H1 (cell line): ENCODE results near the gene TAGLN3. TPM values are rescaled to one million over a fixed set of nuclear protein-coding genes. Genes with fewer than 3 reads are reported as not detected.

ENCODE experiments used
- CTCF ChIA-PET: fragments of 300-600 bp; sonication (Branson Sonifier 250); formaldehyde crosslinking; loops from one replicate; lab custom pipeline; 2021; ENCODE audit not compliant: partially characterized antibody; lab: Charles Lee
- POLR2A ChIA-PET: fragments of 300-600 bp; sonication (Branson Sonifier 250); formaldehyde crosslinking; loops from one replicate; lab custom pipeline; 2021; ENCODE audit warnings: inconsistent platforms; ENCODE audit not compliant: partially characterized antibody; lab: Charles Lee
- DNase-seq, 2 experiments: peaks; one replicate each; pipeline versions ENCODE4 v3.0.0 to v3.0.0-alpha.2; 2010 to 2022; ENCODE audit warnings: low spot score in 2 of 2, low read depth in 1 of 2, mixed read lengths in 1 of 2
- FAIRE-seq: peaks from 2 replicates; lab custom pipeline; 2011; peaks lifted over from hg19 to GRCh38; lab: Jason Lieb, UNC
- H2AFZ ChIP-seq: 2 replicates; pipeline ENCODE4 v1.8.1; 2012; ENCODE audit warnings: low read length, inconsistent platforms
- H2AK5ac ChIP-seq: 2 replicates; pipeline ENCODE4 v1.6.1; 2013; ENCODE audit warnings: low read depth, low read length
- H2BK120ac ChIP-seq: replicated peaks from 2 replicates; pipeline ENCODE3; 2013; ENCODE audit warnings: low read depth, low read length, inconsistent platforms
- H2BK12ac ChIP-seq: 2 replicates; pipeline ENCODE4 v1.6.1; 2013; ENCODE audit warnings: low read depth, low read length
- H2BK15ac ChIP-seq: 2 replicates; pipeline ENCODE4 v1.6.1; 2013; ENCODE audit warnings: low read length
- H2BK20ac ChIP-seq: 2 replicates; pipeline ENCODE4 v1.6.1; 2013; ENCODE audit warnings: low read length
- H2BK5ac ChIP-seq: 2 replicates; pipeline ENCODE4 v1.6.1; 2013; ENCODE audit warnings: low read depth, low read length
- H3K14ac ChIP-seq: 2 replicates; pipeline ENCODE4 v1.6.1; 2013; ENCODE audit warnings: inconsistent platforms; ENCODE audit not compliant: insufficient read length
- H3K18ac ChIP-seq: 2 replicates; pipeline ENCODE4 v1.6.1; 2013; ENCODE audit warnings: low read length; ENCODE audit errors: extremely low read depth
- H3K23ac ChIP-seq: 2 replicates; pipeline ENCODE4 v1.6.1; 2013; ENCODE audit warnings: inconsistent platforms; ENCODE audit not compliant: insufficient read length
- H3K23me2 ChIP-seq: 2 replicates; pipeline ENCODE4 v1.6.1; 2013; ENCODE audit warnings: low read depth, low read length
- H3K27ac ChIP-seq: 2 replicates; pipeline ENCODE4 v1.6.1; 2011; ENCODE audit warnings: low read depth, low read length, inconsistent platforms
- H3K27me3 ChIP-seq, 4 experiments: replicated peaks in 1 of 4; 1 replicate in 1 of 4; 2 replicates in 3 of 4; pipeline versions ENCODE4 v1.6.1 to v1.8.1; 2011 to 2013; ENCODE audit warnings: low read length in 3 of 4, mild to moderate bottlenecking in 3 of 4, inconsistent platforms in 2 of 4, mixed read lengths in 2 of 4, moderate library complexity in 1 of 4; ENCODE audit not compliant: control insufficient read depth in 3 of 4, insufficient read depth in 3 of 4; ENCODE audit errors: extremely low read depth in 1 of 4
- H3K36me3 ChIP-seq, 4 experiments: 2 replicates each; pipeline versions ENCODE4 v1.6.1 to v1.8.1; 2011 to 2013; ENCODE audit warnings: mild to moderate bottlenecking in 4 of 4, low read length in 3 of 4, moderate library complexity in 2 of 4, control low read depth in 1 of 4, inconsistent platforms in 1 of 4; ENCODE audit not compliant: insufficient read depth in 4 of 4, control insufficient read depth in 2 of 4
- H3K4ac ChIP-seq: replicated peaks from 2 replicates; pipeline ENCODE3; 2013; ENCODE audit warnings: low read length, low read depth, mixed read lengths, inconsistent platforms; ENCODE audit not compliant: insufficient read length
- H3K4me1 ChIP-seq, 4 experiments: replicated peaks in 1 of 4; 1 replicate in 1 of 4; 2 replicates in 3 of 4; pipeline versions ENCODE4 v1.6.1 to v1.8.1; 2011 to 2013; ENCODE audit warnings: low read length in 3 of 4, inconsistent platforms in 2 of 4, mixed read lengths in 1 of 4; ENCODE audit not compliant: insufficient read depth in 4 of 4, control insufficient read depth in 3 of 4
- H3K4me2 ChIP-seq, 2 experiments: 2 replicates each; pipeline versions ENCODE4 v1.6.1 to v1.8.1; 2011 to 2013; ENCODE audit warnings: low read depth in 2 of 2, low read length in 2 of 2, control low read depth in 1 of 2, inconsistent platforms in 1 of 2, mild to moderate bottlenecking in 1 of 2; ENCODE audit not compliant: insufficient read depth in 1 of 2
- H3K4me3 ChIP-seq, 4 experiments: fragments of 200-600, 300-600 bp in 1 of 4; sonication (generic), shearing (Covaris generic), sonication (Bioruptor Twin) in 1 of 4; 2 replicates each; pipeline versions ENCODE4 v1.5.1 to v1.8.1; 2011 to 2016; ENCODE audit warnings: low read length in 4 of 4, low read depth in 3 of 4, control low read depth in 2 of 4, inconsistent platforms in 2 of 4, mild to moderate bottlenecking in 2 of 4, mixed read lengths in 1 of 4, moderate library complexity in 1 of 4; ENCODE audit not compliant: insufficient read depth in 2 of 4; ENCODE audit errors: extremely low read depth in 1 of 4
- H3K56ac ChIP-seq: replicated peaks from 2 replicates; pipeline ENCODE3; 2013; ENCODE audit warnings: low read depth, mild to moderate bottlenecking, mixed read lengths, low read length, inconsistent platforms; ENCODE audit not compliant: insufficient read length
- H3K79me1 ChIP-seq: 2 replicates; pipeline ENCODE4 v1.6.1; 2013; ENCODE audit warnings: low read depth, low read length, control low read depth
- H3K79me2 ChIP-seq, 2 experiments: 2 replicates each; pipeline versions ENCODE4 v1.6.1 to v1.8.1; 2012 to 2013; ENCODE audit warnings: low read length in 2 of 2, mild to moderate bottlenecking in 2 of 2, inconsistent platforms in 1 of 2; ENCODE audit not compliant: insufficient read depth in 2 of 2, control insufficient read depth in 1 of 2
- H3K9ac ChIP-seq, 4 experiments: replicated peaks in 1 of 4; 1 replicate in 1 of 4; 2 replicates in 3 of 4; pipeline versions ENCODE4 v1.6.1 to v1.8.1; 2011 to 2013; ENCODE audit warnings: low read depth in 3 of 4, low read length in 3 of 4, control low read depth in 2 of 4, mild to moderate bottlenecking in 2 of 4, moderate library complexity in 2 of 4, inconsistent platforms in 1 of 4; ENCODE audit errors: extremely low read depth in 1 of 4
- H3K9me3 ChIP-seq, 2 experiments: 2 replicates each; pipeline versions ENCODE4 v1.6.1 to v1.8.1; 2012 to 2013; ENCODE audit warnings: mild to moderate bottlenecking in 2 of 2, moderate library complexity in 2 of 2, control low read depth in 1 of 2, inconsistent platforms in 1 of 2, low read depth in 1 of 2, low read length in 1 of 2, mixed read lengths in 1 of 2; ENCODE audit not compliant: insufficient read depth in 2 of 2
- H4K20me1 ChIP-seq, 2 experiments: replicated peaks in 1 of 2; 2 replicates each; pipeline versions ENCODE3 to v1.8.1; 2011 to 2013; ENCODE audit warnings: inconsistent platforms in 2 of 2, low read length in 2 of 2, mild to moderate bottlenecking in 1 of 2; ENCODE audit not compliant: insufficient read depth in 2 of 2, control insufficient read depth in 1 of 2
- H4K5ac ChIP-seq: 2 replicates; pipeline ENCODE4 v1.6.1; 2013; ENCODE audit warnings: low read length, low read depth, mixed read lengths, inconsistent platforms; ENCODE audit not compliant: insufficient read length
- H4K8ac ChIP-seq: 2 replicates; pipeline ENCODE4 v1.8.0; 2013; ENCODE audit warnings: mild to moderate bottlenecking, moderate library complexity, low read length, inconsistent platforms; ENCODE audit not compliant: insufficient read depth; ENCODE audit errors: extremely low read depth
- H4K91ac ChIP-seq: replicated peaks from 2 replicates; pipeline ENCODE3; 2013; ENCODE audit warnings: low read length, mixed read lengths, inconsistent platforms; ENCODE audit not compliant: insufficient read length
- CEBPB ChIP-seq: IDR thresholded peaks from 2 replicates; pipeline ENCODE4 v1.6.1; 2012; ENCODE audit warnings: low read depth, low read length
- CTCF ChIP-seq, 3 experiments: IDR thresholded peaks; 1 replicate in 2 of 3; 2 replicates in 1 of 3; pipeline versions ENCODE4 v1.5.1 to v1.6.1; 2011; ENCODE audit warnings: low read length in 3 of 3, mild to moderate bottlenecking in 3 of 3, inconsistent platforms in 2 of 3, low read depth in 1 of 3, moderate library complexity in 1 of 3; ENCODE audit not compliant: insufficient read depth in 1 of 3; ENCODE audit errors: control extremely low read depth in 1 of 3
- KDM1A ChIP-seq: fragments of 200-600, 300-600 bp; sonication (generic); IDR thresholded peaks from 2 replicates; pipeline ENCODE4 v1.7.1; 2016; ENCODE audit warnings: mild to moderate bottlenecking, low read length, borderline replicate concordance
- NANOG ChIP-seq: IDR thresholded peaks from 2 replicates; pipeline ENCODE4 v1.6.1; 2011; ENCODE audit warnings: low read length, low read depth, mild to moderate bottlenecking, inconsistent platforms; ENCODE audit not compliant: insufficient read depth, poor library complexity, severe bottlenecking
- WGBS, 2 experiments: shearing (Covaris generic) in 1 of 2; methylation state at CpG; one replicate each; pipeline versions ENCODE4 v1.1.6 to v1.1.7; 2013 to 2015; ENCODE audit warnings: low lambda C conversion rate in 2 of 2, mixed read lengths in 2 of 2, inconsistent platforms in 1 of 2, low coverage in 1 of 2, missing lambda C conversion rate in 1 of 2; ENCODE audit not compliant: insufficient replicate concordance in 2 of 2, insufficient coverage in 1 of 2, insufficient read length in 1 of 2; ENCODE audit errors: extremely low coverage in 1 of 2, missing lambda C conversion rate in 1 of 2; 5-methylcytosine and 5-hydroxymethylcytosine counted together
- polyA plus RNA-seq, 7 experiments: library from polyadenylated mRNA; depleted of rRNA in 3 of 7; stranded (reverse) in 5 of 7; unstranded in 2 of 7; fragments of >200 nt in 5 of 7; fragments of 200-250 nt in 2 of 7; gene quantifications; 1 replicate in 5 of 7; 2 replicates in 1 of 7; 4 replicates in 1 of 7; pipeline versions ENCODE4 v1.2.1 to v1.2.3, GENCODE V29; 2011 to 2013; ENCODE audit warnings: missing spikeins in 2 of 7, mixed read lengths in 2 of 7
- total RNA-seq: library from RNA; stranded (reverse); fragmentation: NEBNext Ultra II Directional; extraction: Animal tissue kit (Norgen Biotek cat#: 25700); gene quantifications from 2 replicates; pipeline ENCODE4 v1.2.1, GENCODE V29; 2021

The TAGLN3 gene
- total and polyA plus RNA-seq, 2 of the 8 experiments (the other 6 are each of a cell fraction or from before 2014, with no cell fraction given): 6.3 to 7.5 TPM

DNA sequence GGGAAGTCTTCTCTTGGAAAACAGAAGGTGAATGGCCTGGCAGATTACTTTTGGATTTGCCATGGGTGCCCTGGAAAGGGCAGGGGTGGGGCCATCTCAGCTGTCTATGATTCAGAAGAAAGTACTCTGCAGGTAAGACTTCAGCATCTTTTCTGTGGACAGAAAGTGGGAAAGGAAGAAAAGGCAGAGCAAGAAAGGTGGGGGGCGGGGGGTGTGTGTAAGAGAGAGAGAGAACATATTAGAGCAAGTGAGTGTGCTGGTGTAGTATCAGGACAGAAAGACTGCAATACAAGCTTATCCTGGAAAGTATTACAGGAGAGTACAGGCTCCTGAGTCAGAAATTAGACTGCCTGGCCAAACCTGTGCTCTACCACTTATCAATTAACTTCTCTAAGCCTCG is 5.5 kb downstream of the TAGLN3 start:
- H2BK20ac ChIP-seq: no peak overlapping the region
- no peak overlapping the region for H4K91ac ChIP-seq
- no peak overlapping the region for H2BK15ac ChIP-seq
- H3K4me1 ChIP-seq: peaks cover 2 to 10% (median 5%) of the 10 kb centered on the region in 4 experiments; a peak in 5 of 7 replicates
- no peak overlapping the region for H2AK5ac ChIP-seq
- FAIRE-seq: no peak
- POLR2A ChIA-PET: interaction anchor here (1.4 kb wide), 2 partner anchors 9 to 10 kb away, joined by 3 to 5 read pairs; no protein-coding TSS in a partner anchor
- H2BK120ac ChIP-seq: no peak overlapping the region
- no peak overlapping the region for H3K27ac ChIP-seq
- H3K14ac ChIP-seq: no peak overlapping the region
- no peak overlapping the region for H3K4me2 ChIP-seq
- H3K36me3 ChIP-seq: peaks cover 0 to 3% (median 1%) of the 10 kb centered on the region in 4 experiments; a peak in 3 of 8 replicates
- TF ChIP-seq CEBPB (no peak), KDM1A (no peak), CTCF (IDR thresholded peaks at IDR 0.05; ENCODE audit: control extremely low read depth in 1 of 3, insufficient read depth in 1 of 3, low read depth in 1 of 3, low read length in 3 of 3) (no peak), NANOG (no peak)
- no peaks in the 10 kb centered on the region for H3K79me1 ChIP-seq
- H3K23me2 ChIP-seq: peaks cover 6% of the 10 kb centered on the region
- H3K9ac ChIP-seq: no peak overlapping the region
- H2BK12ac ChIP-seq: no peak overlapping the region
- H3K27me3 ChIP-seq: peaks cover 1 to 20% (median 7%) of the 10 kb centered on the region in 4 experiments; a peak in 4 of 7 replicates
- no peak overlapping the region for H3K18ac ChIP-seq
- H3K56ac ChIP-seq: no peak overlapping the region
- no peak for DNase-seq
- peaks cover 3% of the 10 kb centered on the region in 2 experiments for H4K20me1 ChIP-seq
- H4K5ac ChIP-seq: no peak overlapping the region
- no peak overlapping the region for H2AFZ ChIP-seq
- CTCF ChIA-PET: interaction anchor here (1.4 to 21.3 kb wide), 5 partner anchors 8 to 286 kb away, joined by 4 to 384 read pairs (median 8); no protein-coding TSS in a partner anchor
- WGBS, 2 experiments: 89% methylated on average over 2 of the region's 2 CpGs; no CpG with 5 or more reads in 1 of the 2 experiments
- H3K79me2 ChIP-seq: no peaks in the 10 kb centered on the region
- H3K23ac ChIP-seq: no peak overlapping the region
- no peak overlapping the region for H2BK5ac ChIP-seq
- H3K9me3 ChIP-seq: no peaks in the 10 kb centered on the region
- H4K8ac ChIP-seq: no peak overlapping the region
- H3K4me3 ChIP-seq: no peak overlapping the region
- H3K4ac ChIP-seq: no peak overlapping the region
